Neural progenitor cell (in vitro differentiated cells): Measurements from ENCODE around the gene NPC2.

Experiments used
- EZH2phosphoT487 ChIP-seq: fragments of 200-600 bp; sonication (generic); IDR thresholded peaks from 2 replicates; pipeline ENCODE4 v1.6.1; 2017; ENCODE audit warnings: antibody characterized with exemption
- TF ChIP-seq, protein P1 (sequence below): fragments of 200-600 bp; sonication (generic); IDR thresholded peaks from 2 replicates; pipeline ENCODE4 v1.5.1; 2017; ENCODE audit warnings: antibody characterized with exemption, mild to moderate bottlenecking

- TF ChIP-seq, protein P1, sequence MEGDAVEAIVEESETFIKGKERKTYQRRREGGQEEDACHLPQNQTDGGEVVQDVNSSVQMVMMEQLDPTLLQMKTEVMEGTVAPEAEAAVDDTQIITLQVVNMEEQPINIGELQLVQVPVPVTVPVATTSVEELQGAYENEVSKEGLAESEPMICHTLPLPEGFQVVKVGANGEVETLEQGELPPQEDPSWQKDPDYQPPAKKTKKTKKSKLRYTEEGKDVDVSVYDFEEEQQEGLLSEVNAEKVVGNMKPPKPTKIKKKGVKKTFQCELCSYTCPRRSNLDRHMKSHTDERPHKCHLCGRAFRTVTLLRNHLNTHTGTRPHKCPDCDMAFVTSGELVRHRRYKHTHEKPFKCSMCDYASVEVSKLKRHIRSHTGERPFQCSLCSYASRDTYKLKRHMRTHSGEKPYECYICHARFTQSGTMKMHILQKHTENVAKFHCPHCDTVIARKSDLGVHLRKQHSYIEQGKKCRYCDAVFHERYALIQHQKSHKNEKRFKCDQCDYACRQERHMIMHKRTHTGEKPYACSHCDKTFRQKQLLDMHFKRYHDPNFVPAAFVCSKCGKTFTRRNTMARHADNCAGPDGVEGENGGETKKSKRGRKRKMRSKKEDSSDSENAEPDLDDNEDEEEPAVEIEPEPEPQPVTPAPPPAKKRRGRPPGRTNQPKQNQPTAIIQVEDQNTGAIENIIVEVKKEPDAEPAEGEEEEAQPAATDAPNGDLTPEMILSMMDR = no peak
- no peak for TF ChIP-seq EZH2phosphoT487
Measured at GRCh38 chr14:74462993-74463392, 30.1 kb downstream of the NPC2 start.
